AG04449 (cell line): ENCODE measurements around the gene CNNM4.

Source experiments
- CTCF ChIA-PET: fragments of 350-600 bp; formaldehyde crosslinking; extraction: SDS; loops from one replicate; lab custom pipeline; 2021; ENCODE audit warnings: antibody characterized with exemption; lab: Yijun Ruan, JAX
- POLR2A ChIA-PET: fragments of 400-600, 350-600 bp; formaldehyde crosslinking; extraction: SDS; loops from one replicate; lab custom pipeline; 2020; ENCODE audit warnings: antibody characterized with exemption, inconsistent platforms; lab: Yijun Ruan, JAX
- DNase-seq: peaks from one replicate; pipeline ENCODE4 v3.0.0-alpha.2; 2010; ENCODE audit warnings: low read depth, low spot score
- H3K4me3 ChIP-seq: 2 replicates; pipeline ENCODE4 v1.5.1; 2011; ENCODE audit warnings: low read depth, mild to moderate bottlenecking, control low read depth, low read length
- TF ChIP-seq, protein P1 (sequence below): IDR thresholded peaks from one replicate; pipeline ENCODE4 v1.5.1; 2011; ENCODE audit warnings: mild to moderate bottlenecking, moderate library complexity, low read length, control low read depth, inconsistent platforms; ENCODE audit not compliant: insufficient read depth; ENCODE audit errors: missing control alignments

CNNM4 gene

DNA sequence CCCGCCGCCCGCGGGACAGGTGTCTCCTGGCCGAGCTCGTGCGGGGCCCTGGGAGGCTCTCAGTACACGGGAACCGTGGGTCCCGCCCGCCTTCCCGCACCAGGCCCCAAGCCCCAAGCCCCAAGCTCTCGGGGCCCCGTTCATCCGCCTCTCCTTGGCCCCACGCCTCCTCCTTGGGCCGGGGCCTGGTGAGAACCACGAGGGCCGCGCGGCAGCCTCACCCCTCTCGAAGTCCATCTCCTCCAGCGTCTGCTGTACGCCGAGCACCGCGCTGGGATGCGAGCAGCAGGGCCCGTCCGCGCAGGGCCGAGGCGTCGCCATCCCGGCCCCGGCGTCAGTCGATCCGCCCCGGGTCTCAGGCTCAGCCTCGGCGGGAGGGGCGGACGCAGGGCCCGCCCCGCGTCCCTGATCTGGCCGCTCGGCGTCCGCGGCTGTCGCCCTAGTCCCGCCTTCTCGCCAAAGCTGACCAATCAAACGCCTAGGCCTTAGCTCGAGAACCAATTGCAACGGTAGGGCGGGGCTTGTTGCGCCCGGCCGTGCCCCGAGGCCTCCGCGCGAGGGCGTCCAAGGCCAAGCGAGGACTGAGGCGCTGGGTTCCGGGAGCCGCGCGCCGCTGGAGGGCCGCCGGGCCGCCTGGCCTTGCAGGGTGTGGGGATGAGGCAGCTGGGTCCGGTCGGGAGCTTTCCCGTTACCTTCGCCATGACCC is 97.1 kb downstream of the CNNM4 start, which contains the start of gene ANKRD39:
TSS of gene ANKRD39 (minus strand) at position 350 of the 706 bp plus-strand sequence. CDS start at position 321, 29 bp downstream.
- peak within 1 kb of the TSS; percentile 80 for H3K4me3 ChIP-seq
- ChIA-PET POLR2A (interaction anchor here (0.6 to 2.9 kb wide), 7 partner anchors 10 to 254 kb away, joined by 3 to 22 read pairs (median 4); partner anchors contain the start of gene ANKRD23), CTCF (interaction anchor here (0.6 to 10.4 kb wide), 37 partner anchors 10 to 451 kb away, joined by 3 to 153 read pairs (median 4); partner anchors contain the start of genes ANKRD36, CNNM3, CNNM4 and SEMA4C)
- DNase-seq = peak; percentile 81
- TF ChIP-seq, protein P1, sequence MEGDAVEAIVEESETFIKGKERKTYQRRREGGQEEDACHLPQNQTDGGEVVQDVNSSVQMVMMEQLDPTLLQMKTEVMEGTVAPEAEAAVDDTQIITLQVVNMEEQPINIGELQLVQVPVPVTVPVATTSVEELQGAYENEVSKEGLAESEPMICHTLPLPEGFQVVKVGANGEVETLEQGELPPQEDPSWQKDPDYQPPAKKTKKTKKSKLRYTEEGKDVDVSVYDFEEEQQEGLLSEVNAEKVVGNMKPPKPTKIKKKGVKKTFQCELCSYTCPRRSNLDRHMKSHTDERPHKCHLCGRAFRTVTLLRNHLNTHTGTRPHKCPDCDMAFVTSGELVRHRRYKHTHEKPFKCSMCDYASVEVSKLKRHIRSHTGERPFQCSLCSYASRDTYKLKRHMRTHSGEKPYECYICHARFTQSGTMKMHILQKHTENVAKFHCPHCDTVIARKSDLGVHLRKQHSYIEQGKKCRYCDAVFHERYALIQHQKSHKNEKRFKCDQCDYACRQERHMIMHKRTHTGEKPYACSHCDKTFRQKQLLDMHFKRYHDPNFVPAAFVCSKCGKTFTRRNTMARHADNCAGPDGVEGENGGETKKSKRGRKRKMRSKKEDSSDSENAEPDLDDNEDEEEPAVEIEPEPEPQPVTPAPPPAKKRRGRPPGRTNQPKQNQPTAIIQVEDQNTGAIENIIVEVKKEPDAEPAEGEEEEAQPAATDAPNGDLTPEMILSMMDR = peak; percentile 85

DNA sequence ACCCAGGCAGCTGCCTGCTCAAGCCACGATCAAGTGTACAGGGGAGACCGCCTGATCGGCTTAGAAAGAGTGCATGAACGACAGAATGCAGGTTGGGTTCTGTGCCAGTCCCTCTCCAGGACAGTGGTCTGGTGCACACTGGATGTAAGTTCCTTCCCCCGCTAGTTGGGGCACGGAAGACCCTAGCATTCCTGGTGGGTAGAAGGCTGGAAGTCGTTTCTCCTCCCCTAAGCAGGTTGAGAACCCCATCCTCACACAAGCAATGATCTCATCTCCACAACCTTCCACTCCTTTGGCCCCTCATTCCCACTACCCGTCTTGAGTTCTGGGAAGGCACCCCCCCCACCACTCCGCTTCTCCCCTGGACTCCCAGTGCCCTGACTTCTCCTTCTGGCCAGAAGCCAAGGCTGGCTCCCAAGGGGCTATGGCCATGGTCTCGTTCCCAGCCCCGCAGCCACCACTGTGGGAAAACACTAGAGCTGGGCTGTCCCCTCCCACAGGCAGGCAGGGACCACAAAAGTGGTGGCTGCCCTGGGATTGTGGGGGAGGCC is 98.5 kb downstream of the CNNM4 start:
- TF ChIP-seq, protein P1 = no peak
- no peak for DNase-seq
- ChIA-PET POLR2A (interaction anchor here (0.7 to 2.9 kb wide), 3 partner anchors 8 to 333 kb away, joined by 3 to 22 read pairs (median 3); no protein-coding TSS in a partner anchor), CTCF (interaction anchor here (1.1 to 10.4 kb wide), 9 partner anchors 9 to 103 kb away, joined by 3 to 153 read pairs (median 9); partner anchors contain the start of genes CNNM3 and SEMA4C)
- H3K4me3 ChIP-seq = peak overlapping the region; percentile 3; the same call in 1 of the 2 replicates

DNA sequence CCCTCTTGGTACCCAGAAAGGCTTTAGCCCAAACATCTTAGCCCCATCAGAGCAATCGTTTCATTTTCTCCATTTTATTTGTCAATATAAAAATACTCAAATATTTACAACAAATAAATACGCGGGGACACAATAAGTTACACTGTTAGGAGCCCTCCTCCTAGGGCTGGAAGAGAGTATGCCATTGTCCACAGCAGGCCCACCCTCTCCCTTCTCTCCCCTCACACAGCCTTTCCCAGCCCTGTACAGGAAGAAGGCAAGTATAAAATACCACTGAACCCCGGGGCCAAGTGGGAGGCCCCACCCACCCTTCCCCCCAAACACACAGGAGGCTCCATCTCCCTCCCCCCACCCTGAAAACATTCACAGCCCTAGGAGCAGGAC is 99.0 kb downstream of the CNNM4 start:
- H3K4me3 ChIP-seq = no peak overlapping the region
- TF ChIP-seq, protein P1 = no peak
- POLR2A ChIA-PET = interaction anchor here (0.7 to 2.9 kb wide), 3 partner anchors 9 to 333 kb away, joined by 3 to 22 read pairs (median 3); no protein-coding TSS in a partner anchor
- DNase-seq = no peak
- CTCF ChIA-PET = interaction anchor here (1.6 to 10.4 kb wide), 4 partner anchors 8 to 102 kb away, joined by 3 to 153 read pairs (median 44); partner anchors contain the start of gene SEMA4C

DNA sequence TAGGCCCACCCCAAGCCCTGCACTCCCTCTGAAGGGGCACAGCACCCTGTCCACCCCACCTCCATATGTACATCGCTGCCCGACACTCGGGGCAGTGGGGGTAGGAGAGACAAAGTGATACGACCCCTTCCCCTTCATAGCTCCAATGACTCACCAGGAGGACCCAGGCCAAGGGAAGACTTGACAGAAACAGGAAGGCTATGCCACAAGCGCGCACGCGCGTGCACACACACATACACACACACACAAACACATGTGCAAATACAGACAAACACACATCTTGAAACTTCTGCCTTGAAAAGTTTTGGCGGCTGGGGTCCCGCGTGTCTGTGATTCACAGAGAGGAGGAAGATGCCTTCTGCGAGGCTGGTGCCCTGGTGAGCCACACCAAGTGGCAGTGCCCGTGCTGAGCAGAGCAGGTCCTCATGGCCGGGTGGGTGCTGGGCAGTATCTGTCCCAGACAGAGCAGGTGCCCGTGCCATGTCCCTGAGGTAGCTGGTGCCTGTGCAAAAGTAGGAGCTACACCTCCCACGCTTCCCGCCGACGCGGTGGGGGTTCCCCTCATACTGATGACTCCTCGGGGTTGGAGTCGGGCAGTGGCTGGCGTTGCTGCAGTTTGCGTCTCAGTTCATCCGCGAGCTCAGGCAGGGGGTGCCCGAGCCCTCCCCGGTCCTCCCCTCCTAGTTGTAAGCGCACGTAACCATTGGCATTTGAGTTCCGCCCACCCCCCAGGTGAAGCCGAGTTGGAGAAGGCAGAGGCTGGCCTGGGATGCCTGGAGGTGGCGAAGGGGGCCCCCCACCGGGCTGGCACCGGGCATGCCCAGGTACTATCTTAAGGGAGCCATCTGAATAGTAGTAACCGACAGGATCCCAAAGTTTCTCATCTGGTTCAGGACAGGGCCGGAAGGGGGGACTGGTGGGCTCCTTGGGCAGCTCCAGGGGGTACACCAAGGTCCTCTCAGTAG is 99.6 kb downstream of the CNNM4 start:
- POLR2A ChIA-PET = interaction anchor here (0.9 kb wide), 1 partner anchor 8 kb away, joined by 3 read pairs; no protein-coding TSS in a partner anchor
- no peak for DNase-seq

DNA sequence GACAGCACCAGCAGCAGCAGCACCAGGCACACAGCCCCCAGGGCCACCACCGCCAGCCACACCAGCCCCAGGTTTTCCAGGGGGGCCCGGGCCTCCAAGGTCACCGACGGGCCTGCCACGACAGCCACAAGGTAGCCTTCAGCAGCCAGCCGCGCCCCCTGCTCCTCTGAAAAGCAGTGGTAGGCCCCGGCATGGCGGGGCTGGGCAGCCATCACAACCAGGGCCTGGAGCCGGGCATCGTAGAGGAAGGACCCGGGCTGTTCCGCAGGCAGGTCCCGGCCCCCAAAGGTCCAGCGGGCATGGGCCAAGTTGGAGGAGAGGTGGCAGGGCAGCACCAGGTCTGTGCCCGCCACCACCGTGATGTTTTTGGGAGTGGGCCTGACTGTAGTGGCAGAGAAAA is 100.4 kb downstream of the CNNM4 start:
- DNase-seq = no peak
- CTCF ChIA-PET = interaction anchor here (10.4 kb wide), 1 partner anchor 92 kb away, joined by 153 read pairs; no protein-coding TSS in a partner anchor
- POLR2A ChIA-PET = no interaction called here
- H3K4me3 ChIP-seq = no peak overlapping the region
- TF ChIP-seq, protein P1 = no peak

More for the DNA sequence above, 99.6 kb downstream of the CNNM4 start:
- CTCF ChIA-PET = interaction anchor here (1.6 to 10.4 kb wide), 4 partner anchors 7 to 102 kb away, joined by 3 to 153 read pairs (median 44); partner anchors contain the start of gene SEMA4C
- TF ChIP-seq, protein P1 = no peak
- H3K4me3 ChIP-seq = no peak overlapping the region
